HepG2 (cell line): ENCODE results near the gene PEA15.

ENCODE experiments used
- BCL6 ChIP-seq: IDR thresholded peaks from 2 replicates; pipeline ENCODE4 v1.6.1; 2016; ENCODE audit warnings: missing genetic modification reagents, missing compliant biosample characterization
- FOXP1 ChIP-seq, 2 experiments: fragments of 450-650 bp in 1 of 2; IDR thresholded peaks; 2 replicates each; pipeline ENCODE4 v1.6.1; 2017 to 2018; ENCODE audit warnings: antibody characterized with exemption in 1 of 2
- IRF2 ChIP-seq: IDR thresholded peaks from 2 replicates; pipeline ENCODE4 v1.6.1; 2018; ENCODE audit warnings: missing genetic modification reagents, missing compliant biosample characterization
- NPAS2 ChIP-seq: sonication (generic); formaldehyde crosslinking; IDR thresholded peaks from 2 replicates; pipeline ENCODE4 v1.8.0; 2022; ENCODE audit warnings: mild to moderate bottlenecking, missing genetic modification reagents, borderline replicate concordance
- NR3C1 ChIP-seq: sonication (generic); formaldehyde crosslinking; IDR thresholded peaks from 2 replicates; pipeline ENCODE4 v1.4.0; 2020; ENCODE audit warnings: missing genetic modification reagents
- RFX1 ChIP-seq: fragments of 450-650 bp; IDR thresholded peaks from 2 replicates; pipeline ENCODE4 v1.6.1; 2017
- TF ChIP-seq, protein P1 (sequence below): sonication (generic); formaldehyde crosslinking; IDR thresholded peaks from 2 replicates; pipeline ENCODE4 v1.5.0; 2020; ENCODE audit warnings: mild to moderate bottlenecking, missing genetic modification reagents, moderate library complexity
- TF ChIP-seq, protein P2 (sequence below): sonication (generic); formaldehyde crosslinking; IDR thresholded peaks from 2 replicates; pipeline ENCODE4 v1.8.1; 2022; ENCODE audit warnings: mild to moderate bottlenecking, missing genetic modification reagents

- no peak for TF ChIP-seq NR3C1
- TF ChIP-seq, protein P1, sequence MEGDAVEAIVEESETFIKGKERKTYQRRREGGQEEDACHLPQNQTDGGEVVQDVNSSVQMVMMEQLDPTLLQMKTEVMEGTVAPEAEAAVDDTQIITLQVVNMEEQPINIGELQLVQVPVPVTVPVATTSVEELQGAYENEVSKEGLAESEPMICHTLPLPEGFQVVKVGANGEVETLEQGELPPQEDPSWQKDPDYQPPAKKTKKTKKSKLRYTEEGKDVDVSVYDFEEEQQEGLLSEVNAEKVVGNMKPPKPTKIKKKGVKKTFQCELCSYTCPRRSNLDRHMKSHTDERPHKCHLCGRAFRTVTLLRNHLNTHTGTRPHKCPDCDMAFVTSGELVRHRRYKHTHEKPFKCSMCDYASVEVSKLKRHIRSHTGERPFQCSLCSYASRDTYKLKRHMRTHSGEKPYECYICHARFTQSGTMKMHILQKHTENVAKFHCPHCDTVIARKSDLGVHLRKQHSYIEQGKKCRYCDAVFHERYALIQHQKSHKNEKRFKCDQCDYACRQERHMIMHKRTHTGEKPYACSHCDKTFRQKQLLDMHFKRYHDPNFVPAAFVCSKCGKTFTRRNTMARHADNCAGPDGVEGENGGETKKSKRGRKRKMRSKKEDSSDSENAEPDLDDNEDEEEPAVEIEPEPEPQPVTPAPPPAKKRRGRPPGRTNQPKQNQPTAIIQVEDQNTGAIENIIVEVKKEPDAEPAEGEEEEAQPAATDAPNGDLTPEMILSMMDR (CRISPR knock-in tag): no peak
- TF ChIP-seq NPAS2 (CRISPR knock-in tag): no peak
- TF ChIP-seq BCL6 (CRISPR knock-in tag): no peak
- TF ChIP-seq IRF2 (CRISPR knock-in tag): no peak
- TF ChIP-seq, protein P2, sequence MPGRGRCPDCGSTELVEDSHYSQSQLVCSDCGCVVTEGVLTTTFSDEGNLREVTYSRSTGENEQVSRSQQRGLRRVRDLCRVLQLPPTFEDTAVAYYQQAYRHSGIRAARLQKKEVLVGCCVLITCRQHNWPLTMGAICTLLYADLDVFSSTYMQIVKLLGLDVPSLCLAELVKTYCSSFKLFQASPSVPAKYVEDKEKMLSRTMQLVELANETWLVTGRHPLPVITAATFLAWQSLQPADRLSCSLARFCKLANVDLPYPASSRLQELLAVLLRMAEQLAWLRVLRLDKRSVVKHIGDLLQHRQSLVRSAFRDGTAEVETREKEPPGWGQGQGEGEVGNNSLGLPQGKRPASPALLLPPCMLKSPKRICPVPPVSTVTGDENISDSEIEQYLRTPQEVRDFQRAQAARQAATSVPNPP: no peak
- no peak for TF ChIP-seq RFX1
- TF ChIP-seq FOXP1 (IDR thresholded peaks at IDR 0.05): no peak
- no peak for TF ChIP-seq FOXP1 (CRISPR knock-in tag; IDR thresholded peaks at IDR 0.05)
Observed at GRCh38 chr1:160200786-160201185, 4.4 kb upstream of the PEA15 start.
